Astrocyte of the cerebellum (primary cell): Measurements from ENCODE around the gene ADAM15.

Source experiments
- DNase-seq: peaks from one replicate; pipeline ENCODE4 v3.0.0-alpha.2; 2011; ENCODE audit warnings: low read depth
- H3K4me3 ChIP-seq: 2 replicates; pipeline ENCODE4 v1.5.1; 2011; ENCODE audit warnings: mild to moderate bottlenecking, low read depth, low read length, moderate library complexity
- CTCF ChIP-seq: IDR thresholded peaks from 2 replicates; pipeline ENCODE4 v1.5.1; 2012; ENCODE audit warnings: low read length, low read depth, moderate library complexity, mild to moderate bottlenecking; ENCODE audit errors: missing control alignments
- in situ Hi-C: cut with HindIII; loops from 2 replicates; pipeline ENCODE4 v1.10.0; 2017; ENCODE audit warnings: low sequenced_read_pairs

Gene ADAM15

GRCh38 chr1:155050560-155051341 is at the start of gene ADAM15:
TSS of gene ADAM15 (plus strand) at chr1:155051316. CDS start at chr1:155051387, 71 bp downstream.
- TF ChIP-seq CTCF = peak; percentile 77
- peak within 1 kb of the TSS; percentile 61 for H3K4me3 ChIP-seq
- in situ Hi-C loops = no loop called here
- DNase-seq = no peak

GRCh38 chr1:155001425-155001674 is 49.8 kb upstream of the ADAM15 start:
- in situ Hi-C loops = no loop called here
- DNase-seq = no peak
- no peak for TF ChIP-seq CTCF
- peak overlapping the region; percentile 82 for H3K4me3 ChIP-seq

GRCh38 chr1:155001675-155002463 is 49.2 kb upstream of the ADAM15 start:
- DNase-seq = peak; percentile 98
- H3K4me3 ChIP-seq = peak overlapping the region; percentile 82
- peak; percentile 57 for TF ChIP-seq CTCF
- in situ Hi-C loops = no loop called here

- no peak for TF ChIP-seq CTCF
These were observed 48.5 kb upstream of the ADAM15 start, which contains the start of gene ZBTB7B for GRCh38 chr1:155002464-155003226. TSS of gene ZBTB7B (plus strand) at chr1:155002802. CDS start at chr1:155014661, 11,859 bp downstream.

GRCh38 chr1:155003227-155003765 is 47.8 kb upstream of the ADAM15 start:
- peak overlapping the region; percentile 82 for H3K4me3 ChIP-seq
- no peak for TF ChIP-seq CTCF
- in situ Hi-C loops = no loop called here
- DNase-seq = no peak

More at GRCh38 chr1:155002464-155003226, 48.5 kb upstream of the ADAM15 start, which contains the start of gene ZBTB7B:
- no peak for DNase-seq
- peak within 1 kb of the TSS; percentile 82 for H3K4me3 ChIP-seq
- in situ Hi-C loops = no loop called here

- DNase-seq = no peak
- H3K4me3 ChIP-seq = peak overlapping the region; percentile 82
- in situ Hi-C loops = no loop called here
- TF ChIP-seq CTCF = no peak
These were observed 47.3 kb upstream of the ADAM15 start for GRCh38 chr1:155003766-155004351.
